ENCODE measurements around the gene SLC16A7.

Gene SLC16A7

GRCh38 chr12:59624732-59625460 is 29.1 kb downstream of the SLC16A7 start:
- DNase-seq, result no peak

GRCh38 chr12:59626382-59626781 is 30.6 kb downstream of the SLC16A7 start:
- no peak for DNase-seq

GRCh38 chr12:59627582-59627981 is 31.8 kb downstream of the SLC16A7 start:
- DNase-seq, result no peak

- no peak for DNase-seq
Measured at GRCh38 chr12:59629890-59630289, 34.1 kb downstream of the SLC16A7 start.

- DNase-seq, result no peak
Measured at GRCh38 chr12:59632408-59632807, 36.6 kb downstream of the SLC16A7 start.

GRCh38 chr12:59634254-59634653 is 38.4 kb downstream of the SLC16A7 start:
- DNase-seq, result no peak

- DNase-seq, result no peak
Measured at GRCh38 chr12:59636945-59637691, 41.3 kb downstream of the SLC16A7 start.

GRCh38 chr12:59637692-59638070 is 41.9 kb downstream of the SLC16A7 start:
- no peak for DNase-seq

- no peak for DNase-seq
Measured at GRCh38 chr12:59643550-59643949, 47.7 kb downstream of the SLC16A7 start.

GRCh38 chr12:59645242-59645641 is 49.4 kb downstream of the SLC16A7 start:
- no peak for DNase-seq

- no peak for DNase-seq
Measured at GRCh38 chr12:59646636-59647035, 50.8 kb downstream of the SLC16A7 start.

- DNase-seq, result no peak
Measured at GRCh38 chr12:59649203-59649602, 53.4 kb downstream of the SLC16A7 start.

GRCh38 chr12:59650588-59651228 is 54.9 kb downstream of the SLC16A7 start:
- DNase-seq, result no peak

- DNase-seq, result no peak
Measured at GRCh38 chr12:59651229-59651920, 55.5 kb downstream of the SLC16A7 start.

GRCh38 chr12:59652130-59652529 is 56.3 kb downstream of the SLC16A7 start:
- no peak for DNase-seq

- no peak for DNase-seq
Measured at GRCh38 chr12:59654061-59654460, 58.2 kb downstream of the SLC16A7 start.

- no peak for DNase-seq
Measured at GRCh38 chr12:59657266-59657665, 61.4 kb downstream of the SLC16A7 start.

- DNase-seq, result no peak
Measured at GRCh38 chr12:59657711-59658110, 61.9 kb downstream of the SLC16A7 start.

- no peak for DNase-seq
Measured at GRCh38 chr12:59660148-59660547, 64.3 kb downstream of the SLC16A7 start.

- DNase-seq, result no peak
Measured at GRCh38 chr12:59660921-59661597, 65.2 kb downstream of the SLC16A7 start.

- no peak for DNase-seq
Measured at GRCh38 chr12:59664495-59664894, 68.7 kb downstream of the SLC16A7 start.

- DNase-seq, result no peak
Measured at GRCh38 chr12:59665701-59666100, 69.9 kb downstream of the SLC16A7 start.

- no peak for DNase-seq
Measured at GRCh38 chr12:59668674-59669073, 72.8 kb downstream of the SLC16A7 start.
